Stimulated activated naive CD8-positive, alpha-beta T cell treated with anti-CD3 and anti-CD28 coated beads, Interleukin-15, Interleukin-2, amounts not matched to agents 100 ng/mL and 50 ng/mL, for 24 hours (primary cell): Measurements from ENCODE around the gene ANLN.

ENCODE experiments used
- H3K27ac Mint-ChIP-seq: one replicate; pipeline ENCODE4 v1.8.0; 2021; ENCODE audit warnings: mild to moderate bottlenecking, mixed read lengths
- H3K27me3 Mint-ChIP-seq: one replicate; pipeline ENCODE4 v1.8.0; 2021; ENCODE audit warnings: mixed read lengths
- H3K36me3 Mint-ChIP-seq: one replicate; pipeline ENCODE4 v1.8.0; 2021; ENCODE audit warnings: low read depth, mixed read lengths
- H3K4me1 Mint-ChIP-seq: one replicate; pipeline ENCODE4 v1.8.0; 2021; ENCODE audit warnings: low read depth, mixed read lengths
- H3K4me3 Mint-ChIP-seq: one replicate; pipeline ENCODE4 v1.8.0; 2021; ENCODE audit warnings: mild to moderate bottlenecking, mixed read lengths
- H3K9me3 Mint-ChIP-seq: one replicate; pipeline ENCODE4 v1.8.0; 2021; ENCODE audit warnings: mixed read lengths

ANLN gene, protein sequence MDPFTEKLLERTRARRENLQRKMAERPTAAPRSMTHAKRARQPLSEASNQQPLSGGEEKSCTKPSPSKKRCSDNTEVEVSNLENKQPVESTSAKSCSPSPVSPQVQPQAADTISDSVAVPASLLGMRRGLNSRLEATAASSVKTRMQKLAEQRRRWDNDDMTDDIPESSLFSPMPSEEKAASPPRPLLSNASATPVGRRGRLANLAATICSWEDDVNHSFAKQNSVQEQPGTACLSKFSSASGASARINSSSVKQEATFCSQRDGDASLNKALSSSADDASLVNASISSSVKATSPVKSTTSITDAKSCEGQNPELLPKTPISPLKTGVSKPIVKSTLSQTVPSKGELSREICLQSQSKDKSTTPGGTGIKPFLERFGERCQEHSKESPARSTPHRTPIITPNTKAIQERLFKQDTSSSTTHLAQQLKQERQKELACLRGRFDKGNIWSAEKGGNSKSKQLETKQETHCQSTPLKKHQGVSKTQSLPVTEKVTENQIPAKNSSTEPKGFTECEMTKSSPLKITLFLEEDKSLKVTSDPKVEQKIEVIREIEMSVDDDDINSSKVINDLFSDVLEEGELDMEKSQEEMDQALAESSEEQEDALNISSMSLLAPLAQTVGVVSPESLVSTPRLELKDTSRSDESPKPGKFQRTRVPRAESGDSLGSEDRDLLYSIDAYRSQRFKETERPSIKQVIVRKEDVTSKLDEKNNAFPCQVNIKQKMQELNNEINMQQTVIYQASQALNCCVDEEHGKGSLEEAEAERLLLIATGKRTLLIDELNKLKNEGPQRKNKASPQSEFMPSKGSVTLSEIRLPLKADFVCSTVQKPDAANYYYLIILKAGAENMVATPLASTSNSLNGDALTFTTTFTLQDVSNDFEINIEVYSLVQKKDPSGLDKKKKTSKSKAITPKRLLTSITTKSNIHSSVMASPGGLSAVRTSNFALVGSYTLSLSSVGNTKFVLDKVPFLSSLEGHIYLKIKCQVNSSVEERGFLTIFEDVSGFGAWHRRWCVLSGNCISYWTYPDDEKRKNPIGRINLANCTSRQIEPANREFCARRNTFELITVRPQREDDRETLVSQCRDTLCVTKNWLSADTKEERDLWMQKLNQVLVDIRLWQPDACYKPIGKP

GRCh38 chr7:36389371-36390198, at the start of gene ANLN:
ANLN (plus strand) TSS chr7:36389862; CDS start chr7:36390027, 165 bp downstream.
- Mint-ChIP-seq H3K27ac (peak within 1 kb of the TSS; percentile 87), H3K36me3 (peaks cover 4% of the 10 kb centered on the region), H3K9me3 (no peaks in the 10 kb centered on the region), H3K4me3 (peak within 1 kb of the TSS; percentile 94), H3K27me3 (peaks cover 10% of the 10 kb centered on the region), H3K4me1 (peaks cover 21% of the 10 kb centered on the region)

DNA sequence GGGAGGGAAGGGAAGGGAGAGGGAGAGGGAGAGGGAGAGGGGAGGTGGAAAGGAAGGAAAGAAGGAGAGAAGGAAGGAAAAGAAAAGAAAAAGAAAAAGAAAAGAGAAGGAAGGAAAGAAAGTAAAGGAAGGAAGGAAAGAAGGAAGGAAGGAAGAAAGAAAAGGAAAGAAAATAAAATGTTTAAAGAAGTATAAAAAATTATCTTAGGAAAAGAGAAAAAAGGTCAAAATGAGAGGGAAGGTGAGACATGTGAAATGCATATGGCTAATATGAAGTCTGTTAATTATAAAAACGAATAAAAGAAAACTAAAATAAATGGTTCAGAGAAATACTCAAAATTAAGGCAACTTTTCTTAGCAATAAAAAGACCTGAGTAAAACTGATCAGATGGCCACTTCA, 46.1 kb upstream of the ANLN start:
- Mint-ChIP-seq H3K27me3 (peaks cover 4% of the 10 kb centered on the region), H3K4me1 (no peaks in the 10 kb centered on the region), H3K9me3 (no peaks in the 10 kb centered on the region), H3K4me3 (no peak overlapping the region), H3K36me3 (no peaks in the 10 kb centered on the region), H3K27ac (no peak overlapping the region)

DNA sequence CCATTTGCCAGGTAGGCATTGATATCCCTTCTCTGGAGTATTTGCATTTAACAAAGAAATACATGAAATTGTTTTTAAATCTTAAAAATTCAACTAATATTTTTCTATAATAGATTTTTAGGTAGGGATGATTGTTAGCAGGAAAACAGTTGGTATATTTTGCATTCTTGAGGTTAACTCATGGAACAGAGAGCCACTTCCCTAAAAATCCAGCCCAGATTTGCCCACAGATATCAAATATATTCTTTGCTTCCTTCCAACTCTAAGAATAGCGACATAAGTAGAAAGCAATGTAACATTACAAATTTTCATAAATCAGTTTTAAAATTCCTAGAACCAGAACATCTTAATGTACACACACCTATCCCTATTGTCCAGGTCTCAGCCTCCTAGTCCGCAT, 45.0 kb upstream of the ANLN start:
- Mint-ChIP-seq H3K9me3 (no peaks in the 10 kb centered on the region), H3K27ac (no peak overlapping the region), H3K27me3 (peaks cover 4% of the 10 kb centered on the region), H3K4me1 (no peaks in the 10 kb centered on the region), H3K36me3 (no peaks in the 10 kb centered on the region), H3K4me3 (no peak overlapping the region)

- H3K4me3 Mint-ChIP-seq = no peak overlapping the region
- no peaks in the 10 kb centered on the region for H3K9me3 Mint-ChIP-seq
- no peak overlapping the region for H3K27ac Mint-ChIP-seq
- no peaks in the 10 kb centered on the region for H3K4me1 Mint-ChIP-seq
- no peaks in the 10 kb centered on the region for H3K36me3 Mint-ChIP-seq
- H3K27me3 Mint-ChIP-seq = no peaks in the 10 kb centered on the region
These were observed 43.3 kb upstream of the ANLN start for GRCh38 chr7:36346260-36346831.

- no peaks in the 10 kb centered on the region for H3K4me1 Mint-ChIP-seq
- H3K9me3 Mint-ChIP-seq = no peaks in the 10 kb centered on the region
- no peak overlapping the region for H3K27ac Mint-ChIP-seq
- H3K4me3 Mint-ChIP-seq = no peak overlapping the region
- no peaks in the 10 kb centered on the region for H3K36me3 Mint-ChIP-seq
- no peaks in the 10 kb centered on the region for H3K27me3 Mint-ChIP-seq
These were observed 41.4 kb upstream of the ANLN start for GRCh38 chr7:36348256-36348655.

GRCh38 chr7:36348771-36349170, 40.9 kb upstream of the ANLN start:
- H3K4me1 Mint-ChIP-seq = no peaks in the 10 kb centered on the region
- H3K9me3 Mint-ChIP-seq = no peaks in the 10 kb centered on the region
- H3K27ac Mint-ChIP-seq = no peak overlapping the region
- no peaks in the 10 kb centered on the region for H3K36me3 Mint-ChIP-seq
- H3K4me3 Mint-ChIP-seq = no peak overlapping the region
- H3K27me3 Mint-ChIP-seq = no peaks in the 10 kb centered on the region

DNA sequence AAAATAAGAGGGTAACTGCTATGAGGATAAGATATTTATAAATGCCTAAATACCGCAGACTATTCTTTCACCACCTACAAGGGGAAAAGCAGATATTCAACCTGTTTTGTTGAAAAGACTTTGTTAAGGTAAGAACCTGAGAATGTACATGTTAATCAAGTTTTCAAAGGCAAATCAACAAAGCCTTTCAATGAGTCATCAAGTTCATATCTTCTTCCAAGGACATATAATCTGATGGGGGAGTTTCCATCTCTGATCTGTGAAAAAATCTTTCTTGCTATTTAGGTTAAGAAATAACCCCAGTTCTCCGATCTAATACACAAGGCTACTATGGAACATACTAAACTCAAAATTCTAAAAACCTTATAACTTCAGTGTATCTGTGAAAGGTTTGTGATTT, 40.0 kb upstream of the ANLN start:
- H3K4me3 Mint-ChIP-seq = no peak overlapping the region
- no peaks in the 10 kb centered on the region for H3K27me3 Mint-ChIP-seq
- no peaks in the 10 kb centered on the region for H3K4me1 Mint-ChIP-seq
- no peaks in the 10 kb centered on the region for H3K9me3 Mint-ChIP-seq
- H3K36me3 Mint-ChIP-seq = no peaks in the 10 kb centered on the region
- H3K27ac Mint-ChIP-seq = no peak overlapping the region

- Mint-ChIP-seq H3K27me3 (no peaks in the 10 kb centered on the region), H3K4me3 (no peak overlapping the region), H3K36me3 (no peaks in the 10 kb centered on the region), H3K27ac (no peak overlapping the region), H3K9me3 (no peaks in the 10 kb centered on the region), H3K4me1 (no peaks in the 10 kb centered on the region)
These were observed 34.2 kb upstream of the ANLN start for GRCh38 chr7:36355490-36355889.

DNA sequence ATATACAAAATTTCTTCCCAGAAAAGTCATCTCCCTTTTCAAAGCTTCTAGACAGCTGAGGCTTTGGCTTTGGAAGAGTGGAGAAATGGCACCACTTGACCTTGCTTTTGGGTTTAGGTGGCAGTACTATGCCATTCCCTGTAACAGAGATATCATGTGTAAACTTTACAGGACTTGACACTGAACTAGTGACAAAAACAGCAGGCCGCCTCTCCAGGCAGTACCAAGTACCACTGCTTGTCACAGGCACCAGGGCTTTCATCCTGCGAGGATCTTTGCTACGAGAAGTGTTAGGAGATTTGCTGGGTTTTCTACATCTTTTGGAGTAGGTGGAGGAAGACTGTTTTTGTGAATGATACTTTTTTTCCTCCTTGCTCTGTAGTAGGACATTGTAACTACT, 32.6 kb upstream of the ANLN start:
- Mint-ChIP-seq H3K4me1 (no peaks in the 10 kb centered on the region), H3K27me3 (no peaks in the 10 kb centered on the region), H3K4me3 (no peak overlapping the region), H3K9me3 (no peaks in the 10 kb centered on the region), H3K27ac (no peak overlapping the region), H3K36me3 (no peaks in the 10 kb centered on the region)

GRCh38 chr7:36358589-36358988, 31.1 kb upstream of the ANLN start:
- no peak overlapping the region for H3K4me3 Mint-ChIP-seq
- H3K27ac Mint-ChIP-seq = no peak overlapping the region
- H3K4me1 Mint-ChIP-seq = no peaks in the 10 kb centered on the region
- no peaks in the 10 kb centered on the region for H3K27me3 Mint-ChIP-seq
- H3K36me3 Mint-ChIP-seq = no peaks in the 10 kb centered on the region
- no peaks in the 10 kb centered on the region for H3K9me3 Mint-ChIP-seq

- H3K36me3 Mint-ChIP-seq = no peaks in the 10 kb centered on the region
- H3K9me3 Mint-ChIP-seq = no peaks in the 10 kb centered on the region
- no peak overlapping the region for H3K27ac Mint-ChIP-seq
- H3K27me3 Mint-ChIP-seq = no peaks in the 10 kb centered on the region
- no peak overlapping the region for H3K4me3 Mint-ChIP-seq
- no peaks in the 10 kb centered on the region for H3K4me1 Mint-ChIP-seq
These were observed 29.4 kb upstream of the ANLN start for GRCh38 chr7:36360244-36360643.

DNA sequence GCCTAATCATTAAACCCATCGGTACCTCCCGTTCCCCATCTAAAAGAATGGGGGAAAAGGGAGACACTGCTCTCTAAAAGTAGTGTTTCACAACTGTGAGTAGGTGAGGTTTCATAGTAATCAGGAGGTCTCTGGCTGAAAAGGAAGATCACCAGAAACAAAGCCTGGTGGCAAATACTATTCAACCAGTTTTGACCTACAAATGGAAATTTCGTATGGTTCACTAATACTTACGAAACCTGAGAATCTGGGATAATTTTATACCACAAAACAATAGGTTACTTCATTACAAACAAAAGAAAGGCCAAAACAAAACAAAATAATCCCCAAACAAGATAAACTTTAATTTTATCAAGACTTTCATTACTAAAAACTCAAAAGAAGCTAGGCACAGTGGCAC, 28.4 kb upstream of the ANLN start:
- Mint-ChIP-seq H3K27me3 (no peaks in the 10 kb centered on the region), H3K4me3 (no peak overlapping the region), H3K36me3 (no peaks in the 10 kb centered on the region), H3K9me3 (no peaks in the 10 kb centered on the region), H3K27ac (no peak overlapping the region), H3K4me1 (no peaks in the 10 kb centered on the region)

- H3K4me3 Mint-ChIP-seq = no peak overlapping the region
- H3K27ac Mint-ChIP-seq = no peak overlapping the region
- H3K9me3 Mint-ChIP-seq = no peaks in the 10 kb centered on the region
- no peaks in the 10 kb centered on the region for H3K4me1 Mint-ChIP-seq
- H3K27me3 Mint-ChIP-seq = no peaks in the 10 kb centered on the region
- H3K36me3 Mint-ChIP-seq = no peaks in the 10 kb centered on the region
These were observed 26.1 kb upstream of the ANLN start for GRCh38 chr7:36363515-36363914.

DNA sequence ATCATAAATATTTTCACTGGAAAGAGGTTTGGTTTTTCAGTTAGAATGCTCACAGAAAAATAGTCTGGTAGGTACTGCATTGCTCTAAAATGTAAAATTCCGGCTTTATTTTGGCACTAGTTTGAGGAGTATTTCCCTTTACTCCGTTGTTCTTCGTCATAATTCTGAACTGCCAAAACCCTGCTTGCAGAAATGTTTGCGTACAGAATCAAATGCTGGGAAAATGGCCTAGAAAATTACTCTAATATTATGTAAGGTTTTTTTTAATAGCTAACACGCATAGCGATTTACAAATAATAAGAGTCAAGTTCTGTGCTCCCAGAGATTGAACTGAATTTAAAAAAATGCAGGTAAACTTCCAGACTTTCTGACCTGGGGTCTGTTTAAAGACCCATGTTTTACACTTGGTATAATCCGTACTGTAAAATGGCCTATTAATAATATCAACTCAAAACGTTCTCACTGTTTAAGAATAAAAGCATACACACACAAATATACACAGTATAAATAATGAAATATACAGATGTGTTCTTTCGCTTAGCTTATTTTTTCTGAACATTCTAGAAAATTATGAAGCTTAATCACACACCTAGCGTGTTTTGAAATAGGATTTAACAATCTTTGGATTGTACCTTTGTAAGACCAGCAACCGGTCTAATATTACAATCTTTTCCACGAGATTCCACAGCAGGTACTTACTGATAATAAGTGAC, 23.5 kb upstream of the ANLN start:
- Mint-ChIP-seq H3K27ac (no peak overlapping the region), H3K27me3 (peaks cover 3% of the 10 kb centered on the region), H3K4me1 (no peaks in the 10 kb centered on the region), H3K4me3 (peak overlapping the region; percentile 82), H3K9me3 (no peaks in the 10 kb centered on the region), H3K36me3 (no peaks in the 10 kb centered on the region)
